CD14-positive monocyte (primary cell): ENCODE measurements around the gene SLC9C1. TPM values are rescaled to one million over a fixed set of nuclear protein-coding genes. Genes with fewer than 3 reads are reported as not detected.

Experiments
- DNase-seq, 3 donors: peaks; one replicate each; pipeline ENCODE4 v3.0.0-alpha.2; 2011 to 2022
- H2AFZ ChIP-seq: 2 replicates; pipeline ENCODE4 v1.6.0; 2012; ENCODE audit warnings: mild to moderate bottlenecking, low read depth, low read length, inconsistent platforms; ENCODE audit not compliant: insufficient read depth, poor library complexity, severe bottlenecking
- H3K27ac ChIP-seq, 2 donors: 1 replicate in 1 of 2; 2 replicates in 1 of 2; pipeline ENCODE4 v1.5.1; 2012 to 2013; ENCODE audit warnings: low read length in 2 of 2, control low read depth in 1 of 2, inconsistent platforms in 1 of 2, low read depth in 1 of 2, mild to moderate bottlenecking in 1 of 2
- H3K27me3 ChIP-seq, 2 donors: one replicate each; pipeline versions ENCODE4 v1.6.0 to v1.6.1; 2011 to 2013; ENCODE audit warnings: low read length in 2 of 2; ENCODE audit not compliant: control insufficient read depth in 2 of 2, insufficient read depth in 2 of 2
- H3K36me3 ChIP-seq, 2 donors: replicated peaks in 1 of 2; 1 replicate in 1 of 2; 2 replicates in 1 of 2; pipeline versions ENCODE4 v1.5.1 to v1.6.1; 2012 to 2013; ENCODE audit warnings: low read length in 2 of 2, control low read depth in 1 of 2, inconsistent platforms in 1 of 2, mild to moderate bottlenecking in 1 of 2; ENCODE audit not compliant: insufficient read depth in 2 of 2, control insufficient read depth in 1 of 2
- H3K4me1 ChIP-seq, 2 donors: 1 replicate in 1 of 2; 2 replicates in 1 of 2; pipeline versions ENCODE4 v1.5.1 to v1.6.1; 2012 to 2013; ENCODE audit warnings: low read length in 2 of 2, control low read depth in 1 of 2, inconsistent platforms in 1 of 2, mild to moderate bottlenecking in 1 of 2, moderate library complexity in 1 of 2; ENCODE audit not compliant: insufficient read depth in 2 of 2, control insufficient read depth in 1 of 2
- H3K4me2 ChIP-seq: replicated peaks from 2 replicates; pipeline ENCODE3; 2012; ENCODE audit warnings: low read length, moderate library complexity, mild to moderate bottlenecking; ENCODE audit not compliant: poor library complexity, severe bottlenecking; ENCODE audit errors: extremely low read depth
- H3K4me3 ChIP-seq, 3 experiments: fragments of 200-600 bp in 1 of 3; sonication (generic) in 1 of 3; replicated peaks in 1 of 3; 1 replicate in 2 of 3; 2 replicates in 1 of 3; pipeline ENCODE4 v1.5.1; 2011 to 2013; ENCODE audit warnings: low read length in 3 of 3, mild to moderate bottlenecking in 3 of 3, control low read depth in 2 of 3, low read depth in 2 of 3, inconsistent platforms in 1 of 3, moderate library complexity in 1 of 3
- H3K79me2 ChIP-seq: 2 replicates; pipeline ENCODE4 v1.6.0; 2012; ENCODE audit warnings: mild to moderate bottlenecking, control low read depth, inconsistent platforms, low read length, moderate library complexity; ENCODE audit not compliant: insufficient read depth
- H3K9ac ChIP-seq: 2 replicates; pipeline ENCODE4 v1.6.0; 2017; ENCODE audit warnings: low read length, mild to moderate bottlenecking; ENCODE audit not compliant: insufficient read depth, poor library complexity, severe bottlenecking
- H3K9me3 ChIP-seq, 2 donors: replicated peaks in 1 of 2; 1 replicate in 1 of 2; 2 replicates in 1 of 2; pipeline versions ENCODE4 v1.5.1 to v1.6.1; 2012 to 2013; ENCODE audit warnings: low read length in 2 of 2, control low read depth in 1 of 2; ENCODE audit not compliant: control insufficient read depth in 1 of 2, insufficient read depth in 1 of 2
- H4K20me1 ChIP-seq: 2 replicates; pipeline ENCODE4 v1.6.0; 2012; ENCODE audit warnings: mild to moderate bottlenecking, low read length, control low read depth, moderate library complexity; ENCODE audit not compliant: insufficient read depth
- H3K27ac Mint-ChIP-seq, 7 donors: one replicate each; pipeline ENCODE4 v1.8.0; 2020; ENCODE audit warnings: mild to moderate bottlenecking in 7 of 7, mixed read lengths in 7 of 7, moderate library complexity in 6 of 7, inconsistent platforms in 2 of 7
- H3K27me3 Mint-ChIP-seq, 3 donors: one replicate each; pipeline ENCODE4 v1.8.0; 2021 to 2022; ENCODE audit warnings: low read depth in 3 of 3, mild to moderate bottlenecking in 3 of 3, mixed read lengths in 3 of 3, moderate library complexity in 3 of 3, inconsistent platforms in 1 of 3
- H3K36me3 Mint-ChIP-seq, 2 donors: one replicate each; pipeline ENCODE4 v1.8.0; 2020; ENCODE audit warnings: mixed read lengths in 2 of 2, inconsistent platforms in 1 of 2, mild to moderate bottlenecking in 1 of 2
- H3K4me1 Mint-ChIP-seq: one replicate; pipeline ENCODE4 v1.8.0; 2020; ENCODE audit warnings: mild to moderate bottlenecking, mixed read lengths
- H3K4me3 Mint-ChIP-seq, 2 donors: one replicate each; pipeline ENCODE4 v1.8.0; 2020; ENCODE audit warnings: mild to moderate bottlenecking in 2 of 2, mixed read lengths in 2 of 2, moderate library complexity in 1 of 2
- H3K9me3 Mint-ChIP-seq, 7 donors: one replicate each; pipeline ENCODE4 v1.8.0; 2020 to 2022; ENCODE audit warnings: mixed read lengths in 7 of 7, mild to moderate bottlenecking in 6 of 7, moderate library complexity in 6 of 7, inconsistent platforms in 2 of 7
- CTCF ChIP-seq: fragments of 200-600 bp; IDR thresholded peaks from one replicate; pipeline ENCODE4 v1.8.0; 2022; ENCODE audit warnings: antibody characterized with exemption, mild to moderate bottlenecking
- WGBS: methylation state at CpG from one replicate; pipeline ENCODE4 v1.1.5; 2013; ENCODE audit warnings: missing lambda C conversion rate; ENCODE audit not compliant: insufficient coverage; 5-methylcytosine and 5-hydroxymethylcytosine counted together
- intact Hi-C, 2 donors: fragments of 100-400 bp; cut with micrococcal nuclease; formaldehyde crosslinking; loops; one replicate each; pipeline versions ENCODE4 v1.15.0 to v1.15.1; 2023
- polyA plus RNA-seq, 3 donors: library from polyadenylated mRNA; depleted of rRNA in 1 of 3; unstranded in 2 of 3; stranded (reverse) in 1 of 3; fragments of 300-500 nt in 2 of 3; fragments of >200 nt in 1 of 3; fragmentation: Illumina TruSeq in 2 of 3; gene quantifications; 1 replicate in 2 of 3; 2 replicates in 1 of 3; pipeline ENCODE4 v1.2.3, GENCODE V29; 2012 to 2021

Gene SLC9C1
- polyA plus RNA-seq, 3 donors, result not detected

DNA sequence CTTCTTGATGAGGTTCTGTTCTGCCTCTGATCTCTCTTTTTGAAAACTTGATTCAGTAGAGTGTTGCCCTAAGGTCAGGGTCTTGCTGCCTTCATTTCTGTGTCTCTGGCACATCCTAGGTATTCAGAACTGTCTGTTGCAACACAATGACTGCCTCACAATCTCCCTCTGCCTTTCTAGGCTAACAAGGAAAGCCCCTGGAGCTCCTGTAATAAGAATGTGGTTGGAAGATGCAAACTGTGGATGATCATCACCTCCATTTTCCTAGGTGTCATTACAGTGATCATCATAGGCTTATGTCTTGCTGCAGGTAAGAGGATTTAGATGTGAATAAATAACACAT is 200.9 kb downstream of the SLC9C1 start:
- H3K9ac ChIP-seq, result no peak overlapping the region
- Mint-ChIP-seq H3K36me3 (peaks cover 4 to 5% of the 10 kb centered on the region in 2 donors), H3K4me1 (peaks cover 24% of the 10 kb centered on the region), H3K4me3 (peak overlapping the region in 1 of 2 donors; percentile 80), H3K9me3 (peaks cover 0 to 12% (median 5%) of the 10 kb centered on the region in 7 donors), H3K27ac (peak overlapping the region in 1 of 7 donors; percentile 46), H3K27me3 (peaks cover 92 to 96% (median 92%) of the 10 kb centered on the region in 3 donors)
- intact Hi-C loops, result no loop called here
- no peak for TF ChIP-seq CTCF
- no peak overlapping the region for H3K4me3 ChIP-seq
- no peaks in the 10 kb centered on the region for H3K79me2 ChIP-seq
- no peak overlapping the region for H3K4me2 ChIP-seq
- peaks cover 88 to 96% of the 10 kb centered on the region in 2 donors for H3K27me3 ChIP-seq
- H3K27ac ChIP-seq, result no peak overlapping the region
- peaks cover 9 to 14% of the 10 kb centered on the region in 2 donors for H3K4me1 ChIP-seq
- no peaks in the 10 kb centered on the region for H4K20me1 ChIP-seq
- H3K9me3 ChIP-seq, result peaks cover 0 to 5% of the 10 kb centered on the region in 2 donors
- no peaks in the 10 kb centered on the region for H3K36me3 ChIP-seq
- H2AFZ ChIP-seq, result no peak overlapping the region
- no peak for DNase-seq

DNA sequence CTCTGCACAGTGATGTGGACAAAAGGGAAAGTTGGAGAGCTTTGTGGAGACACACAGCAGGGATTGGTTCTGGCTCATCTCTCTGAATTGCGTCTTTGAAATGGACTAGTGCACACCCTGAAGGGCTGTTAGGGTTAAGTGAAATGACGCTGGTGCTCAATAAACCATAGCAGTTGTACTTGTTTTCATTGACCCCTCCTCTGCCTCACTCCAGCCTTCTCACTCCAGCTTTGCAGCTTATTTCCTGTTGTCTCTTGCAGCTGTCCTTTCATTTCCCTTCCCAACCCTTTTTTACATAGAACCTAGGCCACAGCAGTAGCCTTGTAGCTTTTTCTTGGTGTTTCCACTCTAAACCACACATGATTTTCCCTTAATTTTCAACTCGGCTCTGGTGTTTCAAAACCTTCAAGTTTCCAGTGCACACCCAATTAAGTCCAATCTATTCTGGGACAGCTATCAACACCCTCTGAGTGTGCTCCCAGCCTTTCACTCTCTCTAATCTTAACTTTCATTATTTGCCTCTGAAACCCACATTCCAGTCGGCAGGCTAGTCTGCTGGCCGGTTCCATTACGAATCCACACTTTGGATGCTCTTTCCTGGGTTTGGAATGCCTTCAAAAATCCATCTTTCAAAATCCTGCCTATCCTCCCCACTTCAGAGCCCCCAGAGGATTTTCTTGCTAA is 201.4 kb downstream of the SLC9C1 start:
- Histone ChIP-seq H3K9ac (no peak overlapping the region), H4K20me1 (no peaks in the 10 kb centered on the region), H3K27ac (no peak overlapping the region), H3K79me2 (no peaks in the 10 kb centered on the region), H3K4me3 (no peak overlapping the region), H3K4me1 (peaks cover 9 to 14% of the 10 kb centered on the region in 2 donors), H3K36me3 (no peaks in the 10 kb centered on the region), H3K9me3 (peaks cover 0 to 5% of the 10 kb centered on the region in 2 donors), H3K27me3 (peaks cover 88 to 96% of the 10 kb centered on the region in 2 donors), H2AFZ (no peak overlapping the region), H3K4me2 (no peak overlapping the region)
- Mint-ChIP-seq H3K27me3 (peaks cover 92 to 96% (median 92%) of the 10 kb centered on the region in 3 donors), H3K36me3 (peaks cover 4 to 5% of the 10 kb centered on the region in 2 donors), H3K4me1 (peaks cover 24% of the 10 kb centered on the region), H3K4me3 (peak overlapping the region in 1 of 2 donors; percentile 80), H3K9me3 (peaks cover 0 to 12% (median 5%) of the 10 kb centered on the region in 7 donors), H3K27ac (peak overlapping the region in 1 of 7 donors; percentile 46)
- intact Hi-C loops, result no loop called here
- no peak for DNase-seq
- no peak for TF ChIP-seq CTCF
- WGBS, result 70% methylated on average over 4 of the region's 6 CpGs
